ENCODE measurements around the gene DNM3.

Gene DNM3

GRCh38 chr1:171869097-171869496, 27.8 kb downstream of the DNM3 start:
- no peak for DNase-seq (ENCODE audit: low spot score)

- DNase-seq (ENCODE audit: low spot score), result no peak
Measured at GRCh38 chr1:171871848-171872247, 30.6 kb downstream of the DNM3 start.

- DNase-seq (ENCODE audit: low spot score), result no peak
Measured at GRCh38 chr1:171872430-171872829, 31.1 kb downstream of the DNM3 start.

- no peak for DNase-seq (ENCODE audit: low spot score)
Measured at GRCh38 chr1:171873664-171874063, 32.4 kb downstream of the DNM3 start.

- DNase-seq (ENCODE audit: low spot score), result no peak
Measured at GRCh38 chr1:171877701-171878100, 36.4 kb downstream of the DNM3 start.

GRCh38 chr1:171879556-171879955, 38.3 kb downstream of the DNM3 start:
- DNase-seq (ENCODE audit: low spot score), result no peak

- no peak for DNase-seq (ENCODE audit: low spot score)
Measured at GRCh38 chr1:171881442-171881841, 40.1 kb downstream of the DNM3 start.

GRCh38 chr1:171883849-171884248, 42.6 kb downstream of the DNM3 start:
- no peak for DNase-seq (ENCODE audit: low spot score)

- no peak for DNase-seq (ENCODE audit: low spot score)
Measured at GRCh38 chr1:171884475-171884874, 43.2 kb downstream of the DNM3 start.

- no peak for DNase-seq (ENCODE audit: low spot score)
Measured at GRCh38 chr1:171890131-171890530, 48.8 kb downstream of the DNM3 start.

- no peak for DNase-seq (ENCODE audit: low spot score)
Measured at GRCh38 chr1:171896936-171897703, 55.8 kb downstream of the DNM3 start.

GRCh38 chr1:171898941-171899340, 57.6 kb downstream of the DNM3 start:
- no peak for DNase-seq (ENCODE audit: low spot score)

- no peak for DNase-seq (ENCODE audit: low spot score)
Measured at GRCh38 chr1:171899838-171900237, 58.5 kb downstream of the DNM3 start.

- no peak for DNase-seq (ENCODE audit: low spot score)
Measured at GRCh38 chr1:171901245-171901644, 59.9 kb downstream of the DNM3 start.

- no peak for DNase-seq (ENCODE audit: low spot score)
Measured at GRCh38 chr1:171902527-171902926, 61.2 kb downstream of the DNM3 start.

- DNase-seq (ENCODE audit: low spot score), result no peak
Measured at GRCh38 chr1:171904778-171905450, 63.6 kb downstream of the DNM3 start.

- no peak for DNase-seq (ENCODE audit: low spot score)
Measured at GRCh38 chr1:171909711-171910110, 68.4 kb downstream of the DNM3 start.

GRCh38 chr1:171910786-171911185, 69.5 kb downstream of the DNM3 start:
- DNase-seq (ENCODE audit: low spot score), result no peak

- no peak for DNase-seq (ENCODE audit: low spot score)
Measured at GRCh38 chr1:171911506-171911905, 70.2 kb downstream of the DNM3 start.

- DNase-seq (ENCODE audit: low spot score), result no peak
Measured at GRCh38 chr1:171912509-171913175, 71.3 kb downstream of the DNM3 start.

GRCh38 chr1:171913385-171913784, 72.1 kb downstream of the DNM3 start:
- no peak for DNase-seq (ENCODE audit: low spot score)

GRCh38 chr1:171916315-171916771, 75.0 kb downstream of the DNM3 start:
- no peak for DNase-seq (ENCODE audit: low spot score)

- DNase-seq (ENCODE audit: low spot score), result no peak
Measured at GRCh38 chr1:171917331-171917730, 76.0 kb downstream of the DNM3 start.

Data from CD4-positive, alpha-beta T cell treated with Interleukin-2 at 100 ng/mL for 4 hours (primary cell).